ENCODE measurements around the gene MESD.
A peak's percentile ranks its signal among the peaks of the same experiment; 100 is the strongest.

MESD gene

DNA sequence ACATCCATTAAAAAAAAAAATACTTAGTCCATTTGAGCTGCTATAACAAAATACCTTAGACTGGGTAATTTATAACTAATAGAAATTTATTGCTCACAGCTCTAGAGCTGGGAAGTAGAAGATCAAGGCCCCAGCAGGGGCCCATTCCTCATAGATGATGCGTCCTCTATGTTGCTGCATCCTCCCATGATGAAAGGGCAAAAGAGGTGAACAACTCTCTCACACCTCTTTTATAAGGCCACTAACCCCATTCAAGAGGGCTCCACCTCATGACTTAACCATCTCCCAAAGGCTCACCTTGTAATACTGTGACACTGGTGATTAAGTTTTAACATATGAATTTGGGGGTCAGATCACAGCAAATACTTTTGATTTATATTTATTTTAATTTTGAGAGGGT is 8.1 kb upstream of the MESD start:
- TF ChIP-seq, protein P1, sequence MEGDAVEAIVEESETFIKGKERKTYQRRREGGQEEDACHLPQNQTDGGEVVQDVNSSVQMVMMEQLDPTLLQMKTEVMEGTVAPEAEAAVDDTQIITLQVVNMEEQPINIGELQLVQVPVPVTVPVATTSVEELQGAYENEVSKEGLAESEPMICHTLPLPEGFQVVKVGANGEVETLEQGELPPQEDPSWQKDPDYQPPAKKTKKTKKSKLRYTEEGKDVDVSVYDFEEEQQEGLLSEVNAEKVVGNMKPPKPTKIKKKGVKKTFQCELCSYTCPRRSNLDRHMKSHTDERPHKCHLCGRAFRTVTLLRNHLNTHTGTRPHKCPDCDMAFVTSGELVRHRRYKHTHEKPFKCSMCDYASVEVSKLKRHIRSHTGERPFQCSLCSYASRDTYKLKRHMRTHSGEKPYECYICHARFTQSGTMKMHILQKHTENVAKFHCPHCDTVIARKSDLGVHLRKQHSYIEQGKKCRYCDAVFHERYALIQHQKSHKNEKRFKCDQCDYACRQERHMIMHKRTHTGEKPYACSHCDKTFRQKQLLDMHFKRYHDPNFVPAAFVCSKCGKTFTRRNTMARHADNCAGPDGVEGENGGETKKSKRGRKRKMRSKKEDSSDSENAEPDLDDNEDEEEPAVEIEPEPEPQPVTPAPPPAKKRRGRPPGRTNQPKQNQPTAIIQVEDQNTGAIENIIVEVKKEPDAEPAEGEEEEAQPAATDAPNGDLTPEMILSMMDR (IDR thresholded peaks at IDR 0.05) = no peak

DNA sequence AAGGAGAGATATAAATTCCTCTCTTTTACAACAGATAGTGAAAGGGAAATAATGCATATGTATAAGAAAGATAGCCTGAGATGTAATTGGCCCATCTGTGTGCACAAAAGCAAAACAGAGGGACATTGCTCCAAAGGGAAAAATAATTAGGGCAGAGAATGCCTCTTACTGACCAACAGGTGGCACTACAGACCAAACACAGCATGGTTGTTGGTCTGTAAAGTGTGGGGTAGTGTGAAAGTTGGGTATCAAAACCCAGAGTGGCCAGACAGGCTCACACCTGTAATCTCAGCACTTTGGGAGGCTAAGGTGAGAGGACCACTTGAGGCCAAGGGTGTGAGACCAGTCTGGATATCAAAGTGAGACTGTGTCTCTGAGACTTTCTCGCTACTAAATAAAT is 6.6 kb upstream of the MESD start:
- TF ChIP-seq, protein P1 (IDR thresholded peaks at IDR 0.05) = peak; percentile 54

DNA sequence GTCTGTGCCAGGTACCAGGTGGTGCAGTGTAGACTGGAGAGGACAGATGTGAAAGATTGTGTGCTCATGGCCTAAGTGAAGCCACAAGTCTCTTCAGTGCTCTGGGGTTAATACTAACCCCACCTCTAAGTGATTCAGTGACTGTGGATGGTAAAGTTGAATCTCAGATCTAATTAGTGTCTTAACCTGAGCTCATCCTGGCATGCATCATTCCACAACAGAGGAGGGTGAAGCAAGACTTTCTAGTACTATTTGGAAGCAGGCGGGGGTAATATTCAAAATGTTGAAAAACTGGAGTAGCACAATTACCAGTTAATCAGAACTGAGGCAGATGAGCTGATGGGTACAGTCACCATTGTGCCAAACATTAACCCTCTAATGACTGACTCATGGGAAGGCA is 2.8 kb upstream of the MESD start:
- TF ChIP-seq, protein P1 (IDR thresholded peaks at IDR 0.05) = no peak

DNA sequence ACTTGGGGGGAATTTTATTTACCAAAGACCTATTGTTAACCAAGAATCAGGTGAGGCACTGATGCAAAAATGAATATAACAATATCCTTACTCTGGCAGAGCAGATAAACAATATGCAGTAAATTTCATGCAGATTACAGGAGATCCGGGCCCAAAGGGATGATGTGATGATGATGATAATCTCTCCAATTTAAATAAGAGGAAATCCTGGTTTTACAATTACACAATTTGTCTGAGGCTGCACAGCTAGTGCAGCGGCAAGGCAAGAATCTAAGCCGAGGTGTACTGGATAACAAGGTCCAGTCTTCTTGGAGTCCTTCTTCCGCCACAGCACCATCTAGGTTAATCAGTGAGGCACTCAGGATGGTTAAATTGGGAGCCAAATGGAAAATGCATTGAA is 2.4 kb upstream of the MESD start:
- TF ChIP-seq, protein P1 (IDR thresholded peaks at IDR 0.05) = no peak

DNA sequence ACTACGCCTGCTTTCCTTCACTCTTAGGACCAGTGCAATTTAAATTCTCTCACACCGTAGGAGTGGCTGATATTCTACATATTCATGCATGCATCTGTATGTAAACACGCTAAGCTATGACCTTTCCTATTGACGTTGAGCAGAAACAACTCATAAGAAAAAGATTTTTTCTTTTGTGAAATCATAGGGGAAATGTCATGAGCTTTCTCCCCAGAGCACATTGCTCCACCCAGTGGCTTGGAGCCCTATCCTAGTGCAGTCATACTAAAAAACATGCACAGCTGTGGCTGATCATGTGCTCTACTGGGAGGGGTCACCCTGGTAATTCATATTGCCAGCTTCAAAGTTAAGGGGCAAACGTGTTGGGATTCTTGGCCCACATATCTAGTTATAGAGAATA is 1.8 kb upstream of the MESD start:
- TF ChIP-seq, protein P1 (IDR thresholded peaks at IDR 0.05) = no peak

DNA sequence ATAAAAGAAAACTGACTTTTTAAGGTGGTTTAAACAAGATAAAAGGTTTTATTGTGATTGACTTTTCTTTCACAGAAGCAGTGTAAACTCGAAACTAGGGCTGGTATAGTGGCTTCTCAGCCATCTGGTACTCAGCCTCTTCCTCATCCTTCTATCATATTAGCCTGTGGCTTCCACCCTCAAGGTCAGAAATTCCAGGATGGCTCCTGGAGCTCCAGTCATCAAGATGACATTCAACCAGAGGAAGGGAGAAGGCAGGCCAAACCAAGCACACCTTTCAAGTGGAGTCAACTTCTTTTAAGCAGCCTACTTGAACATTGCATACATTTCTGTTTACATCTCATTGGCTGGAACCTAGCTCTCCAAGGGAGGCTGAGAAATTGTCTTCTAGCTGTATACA is 1.3 kb upstream of the MESD start:
- TF ChIP-seq, protein P1 (IDR thresholded peaks at IDR 0.05) = no peak

DNA sequence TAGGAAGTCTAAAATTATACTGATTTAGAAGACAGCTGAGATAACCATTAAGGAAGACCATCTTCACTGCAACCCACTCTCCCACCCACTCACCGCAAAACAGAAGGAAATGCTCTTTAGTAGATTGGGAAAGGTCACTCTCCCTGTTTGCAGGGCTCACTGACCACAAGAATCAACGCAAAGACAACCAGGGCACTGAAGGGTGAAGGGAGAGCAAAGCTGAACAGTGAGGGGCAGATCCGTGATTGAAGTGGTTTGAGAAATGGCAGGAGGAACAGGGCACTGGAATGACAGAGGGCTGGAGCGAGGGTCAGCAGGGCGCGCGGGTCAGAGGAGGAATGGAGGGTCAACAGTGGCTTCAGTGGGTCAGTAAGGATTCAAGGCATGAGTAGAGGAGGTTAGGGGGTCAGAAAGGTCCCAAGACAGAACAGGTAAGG is 520 bp downstream of the MESD start:
- TF ChIP-seq, protein P1 (IDR thresholded peaks at IDR 0.05) = no peak

DNA sequence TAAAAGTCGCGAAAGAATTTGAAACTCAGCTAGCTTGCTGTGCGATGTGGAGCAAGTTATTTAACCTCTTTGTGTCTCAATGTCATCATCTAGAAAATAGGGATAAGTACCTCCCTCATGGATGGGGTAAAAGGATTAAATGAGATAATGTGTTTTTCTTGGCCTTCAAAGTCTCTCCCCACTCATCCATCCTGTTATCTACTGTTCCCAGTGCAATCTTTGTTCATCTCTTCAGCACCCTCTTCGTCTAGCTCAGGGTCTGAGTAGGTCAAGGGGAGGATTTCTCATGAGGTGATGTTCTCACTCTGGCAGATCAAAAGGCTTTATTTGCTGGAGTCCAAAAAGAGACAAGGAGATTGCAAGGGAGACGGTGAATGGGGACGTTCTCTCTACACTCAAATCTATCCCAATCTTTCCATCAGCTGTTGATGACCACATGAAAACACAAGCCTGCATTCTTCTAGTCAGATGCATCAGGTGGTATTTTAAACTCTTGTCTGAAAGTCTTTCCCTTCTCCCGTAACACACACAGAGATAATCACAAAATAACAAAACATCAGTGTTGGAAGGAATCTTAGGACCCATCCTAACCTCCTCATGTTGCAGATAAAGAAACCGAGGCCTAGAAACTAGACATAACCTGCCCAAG is 1.3 kb downstream of the MESD start:
- TF ChIP-seq, protein P1 (IDR thresholded peaks at IDR 0.05) = no peak
